HL-60 (cell line): ENCODE data around the gene ZMAT5.
A peak's percentile ranks its signal among the peaks of the same experiment; 100 is the strongest.

Experiments
- DNase-seq, 2 experiments: peaks; one replicate each; pipeline ENCODE4 v3.0.0-alpha.2; 2010 to 2020; ENCODE audit warnings: low read depth in 1 of 2, low spot score in 1 of 2
- H3K27ac ChIP-seq: fragments of 250-450 bp; sonication (Bioruptor Pico); replicated peaks from 2 replicates; pipeline ENCODE4 v1.5.1; 2020; ENCODE audit warnings: mild to moderate bottlenecking, moderate library complexity
- H3K27me3 ChIP-seq: fragments of 250-450 bp; sonication (Bioruptor Pico); 2 replicates; pipeline ENCODE4 v1.5.1; 2021; ENCODE audit warnings: mild to moderate bottlenecking, moderate library complexity; ENCODE audit not compliant: insufficient read depth, poor library complexity, severe bottlenecking
- H3K4me3 ChIP-seq: replicated peaks from 2 replicates; pipeline ENCODE4 v1.5.1; 2011; ENCODE audit warnings: mild to moderate bottlenecking, control low read depth, low read length; ENCODE audit not compliant: insufficient read depth
- GABPA ChIP-seq: IDR thresholded peaks from 2 replicates; pipeline ENCODE4 v1.6.1; 2012; ENCODE audit warnings: low read depth
- POLR2AphosphoS5 ChIP-seq: IDR thresholded peaks from 2 replicates; pipeline ENCODE4 v1.6.1; 2012; ENCODE audit warnings: low read depth
- SPI1 ChIP-seq: IDR thresholded peaks from 2 replicates; pipeline ENCODE4 v1.6.1; 2012; ENCODE audit warnings: low read depth, mild to moderate bottlenecking, borderline replicate concordance
- TF ChIP-seq, protein P1 (sequence below): IDR thresholded peaks from 2 replicates; pipeline ENCODE4 v1.6.1; 2012; ENCODE audit warnings: low read depth; ENCODE audit not compliant: insufficient replicate concordance
- TF ChIP-seq, protein P2 (sequence below): IDR thresholded peaks from one replicate; pipeline ENCODE4 v1.5.1; 2011; ENCODE audit warnings: low read length, control low read depth, inconsistent platforms; ENCODE audit not compliant: insufficient read depth

Gene ZMAT5

DNA sequence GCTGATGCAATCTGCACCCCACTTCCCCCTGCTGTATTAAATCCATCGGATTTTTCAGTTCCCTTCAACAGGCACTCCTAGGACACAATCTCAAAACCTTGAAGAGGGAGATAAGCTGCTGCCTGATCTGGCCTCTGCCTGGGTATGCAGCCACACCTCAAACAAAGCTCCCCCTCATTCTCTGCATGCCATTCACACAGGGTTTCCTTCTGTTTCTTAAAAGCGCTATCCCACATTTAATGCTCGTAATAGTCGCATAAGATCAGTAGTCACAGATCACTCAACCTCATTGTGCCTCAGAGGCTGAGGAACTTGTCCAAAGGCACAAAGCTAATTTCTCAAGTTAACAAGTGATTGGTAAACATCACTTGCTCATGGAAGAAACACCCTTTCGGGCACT, 34.3 kb upstream of the ZMAT5 start:
- DNase-seq: no peak
- TF ChIP-seq, protein P1, sequence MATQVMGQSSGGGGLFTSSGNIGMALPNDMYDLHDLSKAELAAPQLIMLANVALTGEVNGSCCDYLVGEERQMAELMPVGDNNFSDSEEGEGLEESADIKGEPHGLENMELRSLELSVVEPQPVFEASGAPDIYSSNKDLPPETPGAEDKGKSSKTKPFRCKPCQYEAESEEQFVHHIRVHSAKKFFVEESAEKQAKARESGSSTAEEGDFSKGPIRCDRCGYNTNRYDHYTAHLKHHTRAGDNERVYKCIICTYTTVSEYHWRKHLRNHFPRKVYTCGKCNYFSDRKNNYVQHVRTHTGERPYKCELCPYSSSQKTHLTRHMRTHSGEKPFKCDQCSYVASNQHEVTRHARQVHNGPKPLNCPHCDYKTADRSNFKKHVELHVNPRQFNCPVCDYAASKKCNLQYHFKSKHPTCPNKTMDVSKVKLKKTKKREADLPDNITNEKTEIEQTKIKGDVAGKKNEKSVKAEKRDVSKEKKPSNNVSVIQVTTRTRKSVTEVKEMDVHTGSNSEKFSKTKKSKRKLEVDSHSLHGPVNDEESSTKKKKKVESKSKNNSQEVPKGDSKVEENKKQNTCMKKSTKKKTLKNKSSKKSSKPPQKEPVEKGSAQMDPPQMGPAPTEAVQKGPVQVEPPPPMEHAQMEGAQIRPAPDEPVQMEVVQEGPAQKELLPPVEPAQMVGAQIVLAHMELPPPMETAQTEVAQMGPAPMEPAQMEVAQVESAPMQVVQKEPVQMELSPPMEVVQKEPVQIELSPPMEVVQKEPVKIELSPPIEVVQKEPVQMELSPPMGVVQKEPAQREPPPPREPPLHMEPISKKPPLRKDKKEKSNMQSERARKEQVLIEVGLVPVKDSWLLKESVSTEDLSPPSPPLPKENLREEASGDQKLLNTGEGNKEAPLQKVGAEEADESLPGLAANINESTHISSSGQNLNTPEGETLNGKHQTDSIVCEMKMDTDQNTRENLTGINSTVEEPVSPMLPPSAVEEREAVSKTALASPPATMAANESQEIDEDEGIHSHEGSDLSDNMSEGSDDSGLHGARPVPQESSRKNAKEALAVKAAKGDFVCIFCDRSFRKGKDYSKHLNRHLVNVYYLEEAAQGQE: no peak
- H3K27ac ChIP-seq: no peak overlapping the region
- no peak overlapping the region for H3K4me3 ChIP-seq
- H3K27me3 ChIP-seq: no peaks in the 10 kb centered on the region

DNA sequence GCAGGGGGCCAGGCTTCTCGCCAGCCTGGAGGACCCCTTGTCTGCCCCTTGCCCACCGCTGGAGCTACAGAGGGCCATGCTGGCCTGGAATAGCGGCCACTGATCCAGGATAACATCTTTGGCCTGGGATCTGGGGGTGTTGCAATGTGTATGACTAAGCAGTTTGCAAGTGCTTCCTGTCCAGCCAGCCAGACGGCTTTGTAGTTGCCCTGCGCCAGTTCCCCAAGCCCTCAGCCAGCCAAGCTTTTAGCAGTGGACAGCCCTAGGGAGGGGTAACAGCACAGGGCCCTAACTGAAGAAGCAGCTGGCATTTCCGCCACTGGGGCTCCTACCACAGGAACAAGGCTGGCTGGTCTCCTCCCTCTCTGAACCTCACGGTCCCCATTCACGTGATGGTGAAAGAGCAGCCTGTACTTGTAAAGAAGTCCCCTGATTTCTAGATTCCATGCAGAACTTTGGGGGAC, 32.4 kb upstream of the ZMAT5 start:
- no peak overlapping the region for H3K4me3 ChIP-seq
- TF ChIP-seq SPI1: peak; percentile 21; the same call in 1 of the 2 replicates
- TF ChIP-seq POLR2AphosphoS5: no peak
- H3K27ac ChIP-seq: peak overlapping the region; percentile 48
- no peaks in the 10 kb centered on the region for H3K27me3 ChIP-seq
- DNase-seq: peak; percentile 90 to 94

DNA sequence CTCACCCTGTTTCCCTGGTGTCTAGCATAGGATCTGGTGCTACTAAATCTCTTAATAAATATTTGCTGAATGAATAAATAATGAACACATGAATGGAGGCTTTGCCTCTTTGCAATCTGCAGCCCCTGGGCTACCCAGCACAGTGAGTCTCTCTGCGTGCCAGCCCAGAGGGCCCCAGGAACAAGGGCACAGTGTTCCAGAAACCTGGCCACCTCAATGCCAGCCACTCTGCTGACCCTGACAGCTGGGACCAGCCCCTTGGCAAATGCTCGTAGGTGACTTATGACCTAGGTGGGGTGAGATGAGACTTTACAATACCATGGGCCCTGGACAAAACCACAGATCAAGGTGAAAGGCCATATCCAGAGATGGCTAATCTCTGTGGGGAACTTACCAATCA, 32.0 kb upstream of the ZMAT5 start:
- Histone ChIP-seq H3K4me3 (no peak overlapping the region), H3K27me3 (no peaks in the 10 kb centered on the region), H3K27ac (peak overlapping the region; percentile 48)
- TF ChIP-seq GABPA: no peak
- TF ChIP-seq, protein P1: no peak
- TF ChIP-seq, protein P2, sequence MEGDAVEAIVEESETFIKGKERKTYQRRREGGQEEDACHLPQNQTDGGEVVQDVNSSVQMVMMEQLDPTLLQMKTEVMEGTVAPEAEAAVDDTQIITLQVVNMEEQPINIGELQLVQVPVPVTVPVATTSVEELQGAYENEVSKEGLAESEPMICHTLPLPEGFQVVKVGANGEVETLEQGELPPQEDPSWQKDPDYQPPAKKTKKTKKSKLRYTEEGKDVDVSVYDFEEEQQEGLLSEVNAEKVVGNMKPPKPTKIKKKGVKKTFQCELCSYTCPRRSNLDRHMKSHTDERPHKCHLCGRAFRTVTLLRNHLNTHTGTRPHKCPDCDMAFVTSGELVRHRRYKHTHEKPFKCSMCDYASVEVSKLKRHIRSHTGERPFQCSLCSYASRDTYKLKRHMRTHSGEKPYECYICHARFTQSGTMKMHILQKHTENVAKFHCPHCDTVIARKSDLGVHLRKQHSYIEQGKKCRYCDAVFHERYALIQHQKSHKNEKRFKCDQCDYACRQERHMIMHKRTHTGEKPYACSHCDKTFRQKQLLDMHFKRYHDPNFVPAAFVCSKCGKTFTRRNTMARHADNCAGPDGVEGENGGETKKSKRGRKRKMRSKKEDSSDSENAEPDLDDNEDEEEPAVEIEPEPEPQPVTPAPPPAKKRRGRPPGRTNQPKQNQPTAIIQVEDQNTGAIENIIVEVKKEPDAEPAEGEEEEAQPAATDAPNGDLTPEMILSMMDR: no peak
- no peak for DNase-seq

DNA sequence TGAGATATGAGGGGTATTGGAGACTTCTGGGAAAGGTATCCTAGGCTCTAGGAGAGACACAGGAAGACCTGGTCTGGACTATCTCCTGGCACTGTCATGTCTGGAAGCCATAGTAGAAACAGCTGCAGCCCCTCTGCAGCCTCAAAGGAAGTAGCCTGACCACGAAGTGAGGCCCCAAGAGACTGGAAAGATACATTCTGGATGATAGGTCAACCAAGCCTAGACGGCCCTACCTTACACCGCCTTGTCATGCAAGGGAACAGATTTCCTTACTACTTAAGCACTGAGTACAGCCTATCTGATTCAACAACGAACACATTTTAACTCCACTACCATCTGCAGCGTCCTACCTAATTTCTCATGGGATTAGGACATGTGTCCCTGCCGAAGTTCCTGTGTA, 31.5 kb upstream of the ZMAT5 start:
- DNase-seq: peak; percentile 28 to 46
- TF ChIP-seq SPI1: no peak
- TF ChIP-seq, protein P1: no peak
- peak; percentile 63; the same call in 1 of the 2 replicates for TF ChIP-seq POLR2AphosphoS5
- peak overlapping the region; percentile 48 for H3K27ac ChIP-seq
- no peaks in the 10 kb centered on the region for H3K27me3 ChIP-seq
- no peak overlapping the region for H3K4me3 ChIP-seq

DNA sequence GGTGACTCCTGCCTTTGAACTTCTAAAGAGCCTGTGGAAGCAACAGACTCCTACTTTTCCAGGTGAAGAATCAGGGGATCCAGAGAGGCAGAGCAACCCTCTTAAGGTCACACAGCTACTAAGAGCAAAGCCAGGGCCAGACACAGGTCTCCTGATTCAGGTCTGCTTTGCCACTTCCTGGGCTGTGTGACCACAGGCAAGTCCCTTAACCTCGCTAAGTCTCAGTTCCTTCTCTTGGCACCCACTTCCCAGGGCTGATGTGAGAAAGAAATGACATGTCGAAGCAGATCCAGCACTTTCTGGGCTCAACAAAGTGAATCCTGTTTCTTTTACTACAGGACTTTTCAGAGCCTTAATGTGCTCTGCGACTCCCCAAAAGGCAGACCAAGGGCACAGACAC, 30.5 kb upstream of the ZMAT5 start:
- peak; percentile 35 to 36 for DNase-seq
- Histone ChIP-seq H3K4me3 (no peak overlapping the region), H3K27me3 (no peaks in the 10 kb centered on the region), H3K27ac (no peak overlapping the region)
- TF ChIP-seq GABPA (no peak), SPI1 (peak; percentile 19; the same call in 1 of the 2 replicates)
